ENCODE data around the gene MANSC4.

GRCh38 chr12:27801630-27802029, 21.6 kb upstream of the MANSC4 start:
- TF ChIP-seq POLR2A (IDR thresholded peaks at IDR 0.05) (no peak), CTCF (IDR thresholded peaks at IDR 0.05) (no peak)
